GM21737 (cell line): ENCODE results near the gene PHC3.

Source experiments
- ATAC-seq: cut with Tn5 transposase; IDR thresholded peaks from one replicate; pipeline ENCODE4 v1.9.1; 2021; ENCODE audit warnings: mild to moderate bottlenecking, moderate library complexity; ENCODE audit not compliant: unreplicated experiment

PHC3 gene

GRCh38 chr3:170189398-170190256 lies 8.1 kb upstream of the PHC3 start:
- ATAC-seq = no peak

- peak; percentile 27 for ATAC-seq
Measured at GRCh38 chr3:170180079-170180907, 1.2 kb downstream of the PHC3 start.

GRCh38 chr3:170179432-170179831 lies 2.1 kb downstream of the PHC3 start:
- no peak for ATAC-seq

GRCh38 chr3:170178651-170179050 lies 2.9 kb downstream of the PHC3 start:
- no peak for ATAC-seq

GRCh38 chr3:170171563-170171962 lies 10.0 kb downstream of the PHC3 start:
- no peak for ATAC-seq

- no peak for ATAC-seq
Measured at GRCh38 chr3:170164717-170165116, 16.8 kb downstream of the PHC3 start.

- ATAC-seq = no peak
Measured at GRCh38 chr3:170163956-170164645, 17.4 kb downstream of the PHC3 start.

- ATAC-seq = no peak
Measured at GRCh38 chr3:170162630-170163029, 18.9 kb downstream of the PHC3 start.

- ATAC-seq = no peak
Measured at GRCh38 chr3:170162052-170162451, 19.5 kb downstream of the PHC3 start.

GRCh38 chr3:170159933-170160332 lies 21.6 kb downstream of the PHC3 start:
- ATAC-seq = no peak

GRCh38 chr3:170159459-170159858 lies 22.1 kb downstream of the PHC3 start:
- peak; percentile 48 for ATAC-seq

- ATAC-seq = no peak
Measured at GRCh38 chr3:170155604-170156003, 25.9 kb downstream of the PHC3 start.

- peak; percentile 84 for ATAC-seq
Measured at GRCh38 chr3:170154569-170155143, 26.9 kb downstream of the PHC3 start.

- ATAC-seq = peak; percentile 7
Measured at GRCh38 chr3:170154084-170154483, 27.4 kb downstream of the PHC3 start.

- no peak for ATAC-seq
Measured at GRCh38 chr3:170151536-170151935, 30.0 kb downstream of the PHC3 start.

GRCh38 chr3:170149016-170149415 lies 32.5 kb downstream of the PHC3 start:
- no peak for ATAC-seq

- no peak for ATAC-seq
Measured at GRCh38 chr3:170145278-170145677, 36.3 kb downstream of the PHC3 start.

GRCh38 chr3:170144437-170144843 lies 37.1 kb downstream of the PHC3 start:
- ATAC-seq = peak; percentile 83

GRCh38 chr3:170142373-170142772 lies 39.2 kb downstream of the PHC3 start:
- ATAC-seq = no peak

GRCh38 chr3:170137986-170138385 lies 43.5 kb downstream of the PHC3 start:
- ATAC-seq = no peak

- no peak for ATAC-seq
Measured at GRCh38 chr3:170132335-170132734, 49.2 kb downstream of the PHC3 start.
